WI38 (cell line): Measurements from ENCODE around the gene C1RL.

Experiments
- H3K4me3 ChIP-seq: 2 replicates; pipeline ENCODE4 v1.5.1; 2011; ENCODE audit warnings: low read depth, mild to moderate bottlenecking, control low read depth, low read length
- CTCF ChIP-seq: IDR thresholded peaks from 2 replicates; pipeline ENCODE4 v1.5.1; 2012; ENCODE audit warnings: low read depth, mild to moderate bottlenecking, control low read depth, low read length

The C1RL gene

GRCh38 chr12:7121324-7121723 is 12.3 kb upstream of the C1RL start:
- no peak overlapping the region for H3K4me3 ChIP-seq
- TF ChIP-seq CTCF: no peak

- TF ChIP-seq CTCF: no peak
- H3K4me3 ChIP-seq: no peak overlapping the region
These were observed 11.2 kb upstream of the C1RL start for GRCh38 chr12:7120166-7120565.

- no peak overlapping the region for H3K4me3 ChIP-seq
- no peak for TF ChIP-seq CTCF
These were observed 9.9 kb upstream of the C1RL start for GRCh38 chr12:7118881-7119280.

- no peak for TF ChIP-seq CTCF
- H3K4me3 ChIP-seq: no peak overlapping the region
These were observed 8.7 kb upstream of the C1RL start for GRCh38 chr12:7117670-7118069.

GRCh38 chr12:7116916-7117315 is 7.9 kb upstream of the C1RL start:
- TF ChIP-seq CTCF: no peak
- no peak overlapping the region for H3K4me3 ChIP-seq

GRCh38 chr12:7116196-7116595 is 7.2 kb upstream of the C1RL start:
- no peak overlapping the region for H3K4me3 ChIP-seq
- no peak for TF ChIP-seq CTCF

- TF ChIP-seq CTCF: no peak
- no peak overlapping the region for H3K4me3 ChIP-seq
These were observed 5.8 kb upstream of the C1RL start for GRCh38 chr12:7114851-7115250.
